SK-N-SH (cell line): Measurements from ENCODE around the gene MYH15. TPM values are rescaled to one million over a fixed set of nuclear protein-coding genes. Genes with fewer than 3 reads are reported as not detected.
A peak's percentile ranks its signal among the peaks of the same experiment; 100 is the strongest.

Experiments used
- CTCF ChIA-PET: fragments of 300-600, 350-600 bp; formaldehyde crosslinking; extraction: SDS; loops from one replicate; lab custom pipeline; 2021; lab: Yijun Ruan, JAX
- POLR2A ChIA-PET: fragments of 350-600 bp; sonication (Branson Sonifier 250); formaldehyde crosslinking; extraction: SDS; loops from one replicate; lab custom pipeline; 2020; ENCODE audit warnings: antibody characterized with exemption, inconsistent platforms; lab: Yijun Ruan, JAX
- DNase-seq: peaks from one replicate; pipeline ENCODE4 v3.0.0; 2012
- H2AFZ ChIP-seq: fragments of 200-600 bp; sonication (generic); 2 replicates; pipeline ENCODE4 v1.8.1; 2016; ENCODE audit warnings: antibody characterized with exemption, mild to moderate bottlenecking, low read depth
- H3F3A ChIP-seq: fragments of 200-600 bp; sonication (generic); replicated peaks from 2 replicates; pipeline ENCODE3; 2016; ENCODE audit warnings: antibody characterized with exemption, mild to moderate bottlenecking; ENCODE audit not compliant: insufficient read depth
- H3K27ac ChIP-seq, 2 experiments: fragments of 200-500 bp in 1 of 2; fragments of 200-600 bp in 1 of 2; sonication (Bioruptor generic) in 1 of 2; sonication (generic), shearing (Covaris generic) in 1 of 2; 2 replicates each; pipeline versions ENCODE4 v1.5.1 to v1.6.1; 2014 to 2016; ENCODE audit warnings: low read depth in 2 of 2, inconsistent platforms in 1 of 2, low read length in 1 of 2, mild to moderate bottlenecking in 1 of 2, mixed read lengths in 1 of 2
- H3K27me3 ChIP-seq: fragments of 200-600 bp; sonication (generic), shearing (Covaris generic); 2 replicates; pipeline ENCODE4 v1.6.1; 2016; ENCODE audit warnings: mixed run types; ENCODE audit not compliant: insufficient read depth
- H3K36me3 ChIP-seq, 2 experiments: fragments of 200-500 bp in 1 of 2; fragments of 200-600 bp in 1 of 2; sonication (Bioruptor generic) in 1 of 2; sonication (generic) in 1 of 2; replicated peaks in 1 of 2; 2 replicates each; pipeline versions ENCODE3 to v1.5.1; 2014 to 2016; ENCODE audit warnings: low read length in 1 of 2, mild to moderate bottlenecking in 1 of 2; ENCODE audit not compliant: insufficient read depth in 2 of 2, control insufficient read depth in 1 of 2
- H3K4me1 ChIP-seq, 2 experiments: fragments of 200-500 bp in 1 of 2; fragments of 200-600 bp in 1 of 2; sonication (Bioruptor generic) in 1 of 2; sonication (generic), shearing (Covaris generic) in 1 of 2; 2 replicates each; pipeline versions ENCODE4 v1.5.1 to v1.6.1; 2014 to 2016; ENCODE audit warnings: low read depth in 1 of 2, low read length in 1 of 2, mixed run types in 1 of 2; ENCODE audit not compliant: insufficient read depth in 2 of 2, control insufficient read depth in 1 of 2
- H3K4me2 ChIP-seq: fragments of 200-600 bp; sonication (generic), shearing (Covaris generic); 2 replicates; pipeline ENCODE4 v1.6.1; 2017; ENCODE audit warnings: mixed run types
- H3K4me3 ChIP-seq, 2 experiments: fragments of 200-500 bp in 1 of 2; fragments of 200-600 bp in 1 of 2; sonication (Bioruptor generic) in 1 of 2; sonication (generic), shearing (Covaris generic) in 1 of 2; 2 replicates each; pipeline versions ENCODE4 v1.5.1 to v1.8.1; 2014 to 2016; ENCODE audit warnings: low read depth in 2 of 2, inconsistent platforms in 1 of 2, low read length in 1 of 2, mild to moderate bottlenecking in 1 of 2, mixed read lengths in 1 of 2, moderate library complexity in 1 of 2
- H3K79me2 ChIP-seq: fragments of 200-600 bp; sonication (generic); 2 replicates; pipeline ENCODE4 v1.8.1; 2017; ENCODE audit warnings: mild to moderate bottlenecking; ENCODE audit not compliant: insufficient read depth
- H3K9ac ChIP-seq: fragments of 200-600 bp; sonication (generic); 2 replicates; pipeline ENCODE4 v1.6.1; 2017; ENCODE audit warnings: mixed run types
- H3K9me2 ChIP-seq: fragments of 200-600 bp; sonication (generic); 2 replicates; pipeline ENCODE4 v1.6.1; 2017; ENCODE audit warnings: mixed run types
- H3K9me3 ChIP-seq: fragments of 200-600 bp; sonication (generic); 2 replicates; pipeline ENCODE4 v1.6.1; 2017; ENCODE audit warnings: mixed run types, mild to moderate bottlenecking, moderate library complexity
- H4K20me1 ChIP-seq: fragments of 200-600 bp; sonication (generic); 2 replicates; pipeline ENCODE4 v1.6.1; 2017; ENCODE audit warnings: mild to moderate bottlenecking, mixed run types; ENCODE audit not compliant: insufficient read depth
- EP300 ChIP-seq, 2 experiments: IDR thresholded peaks; 2 replicates each; pipeline versions ENCODE4 v1.4.0 to v1.6.1; 2012; ENCODE audit warnings: borderline replicate concordance in 1 of 2, low read depth in 1 of 2, low read length in 1 of 2
- FOXJ3 ChIP-seq: sonication (generic); formaldehyde crosslinking; IDR thresholded peaks from 2 replicates; pipeline ENCODE4 v1.5.1; 2020; ENCODE audit warnings: mild to moderate bottlenecking, missing genetic modification reagents
- JUND ChIP-seq: IDR thresholded peaks from 2 replicates; pipeline ENCODE4 v1.4.0; 2012
- MEF2A ChIP-seq: IDR thresholded peaks from 2 replicates; pipeline ENCODE4 v1.4.0; 2012; ENCODE audit warnings: low read depth, borderline replicate concordance
- MXI1 ChIP-seq: IDR thresholded peaks from 2 replicates; pipeline ENCODE4 v1.6.1; 2012; ENCODE audit warnings: mild to moderate bottlenecking, low read depth, low read length, improper control_type of control experiment
- NFIC ChIP-seq: IDR thresholded peaks from 2 replicates; pipeline ENCODE4 v1.4.0; 2012; ENCODE audit warnings: borderline replicate concordance
- POLR2AphosphoS5 ChIP-seq: IDR thresholded peaks from 2 replicates; pipeline ENCODE4 v1.6.1; 2012; ENCODE audit warnings: low read depth, low read length
- RXRA ChIP-seq: IDR thresholded peaks from 2 replicates; pipeline ENCODE4 v1.4.0; 2012; ENCODE audit warnings: low read depth, mild to moderate bottlenecking, borderline replicate concordance
- TCF12 ChIP-seq: IDR thresholded peaks from 2 replicates; pipeline ENCODE4 v1.4.0; 2012
- WGBS: methylation state at CpG from one replicate; pipeline ENCODE4 v1.1.6; 2017; ENCODE audit warnings: low lambda C conversion rate; 5-methylcytosine and 5-hydroxymethylcytosine counted together
- polyA plus RNA-seq, 3 experiments: library from polyadenylated mRNA; depleted of rRNA; stranded (reverse); fragments of >200 nt; gene quantifications; 2 replicates each; pipeline ENCODE4 v1.2.3, GENCODE V29; 2012
- TF ChIP-seq, protein P1 (sequence below): IDR thresholded peaks from 2 replicates; pipeline ENCODE4 v1.6.1; 2012; ENCODE audit warnings: mild to moderate bottlenecking, low read depth, low read length, moderate library complexity
- TF ChIP-seq, protein P2 (sequence below): fragments of 150-350 bp; IDR thresholded peaks from 2 replicates; pipeline ENCODE4 v1.6.1; 2017; ENCODE audit warnings: antibody characterized with exemption, low read length, low read depth, borderline replicate concordance
- TF ChIP-seq, protein P3 (sequence below): IDR thresholded peaks from 2 replicates; pipeline ENCODE4 v1.4.0; 2012; ENCODE audit warnings: low read depth

MYH15 gene
- polyA plus RNA-seq, 1 of the 3 experiments (the other 2 are of a cell fraction): 2.1 TPM

DNA sequence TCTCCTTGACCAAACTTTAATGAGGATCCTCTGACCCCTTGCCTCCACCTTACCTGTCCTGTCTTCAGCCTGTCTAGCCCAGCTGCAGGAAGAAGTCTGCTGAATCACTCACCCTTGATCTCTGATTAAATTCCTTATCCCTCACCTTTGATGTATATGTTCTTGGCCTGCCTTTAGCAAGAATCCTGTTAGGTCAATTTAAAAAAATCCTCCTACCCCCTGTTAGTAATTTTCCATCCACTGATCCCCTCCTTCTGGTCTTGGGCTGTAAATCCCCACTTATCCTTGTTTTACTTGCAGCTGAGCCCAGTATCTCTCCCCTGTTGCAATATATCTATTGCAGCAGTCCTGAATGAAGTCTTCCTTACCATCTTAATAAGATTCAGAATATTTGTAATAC is 39.0 kb downstream of the MYH15 start:
- Histone ChIP-seq H3F3A (peaks cover 32% of the 10 kb centered on the region), H3K9me2 (no peaks in the 10 kb centered on the region), H2AFZ (peak overlapping the region; percentile 57; the same call in 1 of the 2 replicates), H3K27ac (peak overlapping the region; percentile 81 to 87), H3K36me3 (no peaks in the 10 kb centered on the region), H3K79me2 (no peaks in the 10 kb centered on the region), H3K4me3 (no peak overlapping the region), H3K4me1 (peaks cover 13 to 22% of the 10 kb centered on the region in 2 experiments; a peak in 3 of 4 replicates), H4K20me1 (no peaks in the 10 kb centered on the region), H3K4me2 (peak overlapping the region; percentile 61), H3K9me3 (no peaks in the 10 kb centered on the region), H3K27me3 (no peaks in the 10 kb centered on the region), H3K9ac (peak overlapping the region; percentile 58)
- TF ChIP-seq NFIC (no peak), JUND (no peak), EP300 (IDR thresholded peaks at IDR 0.05; ENCODE audit: borderline replicate concordance in 1 of 2, low read depth in 1 of 2, low read length in 1 of 2) (no peak), MEF2A (no peak)
- TF ChIP-seq, protein P1, sequence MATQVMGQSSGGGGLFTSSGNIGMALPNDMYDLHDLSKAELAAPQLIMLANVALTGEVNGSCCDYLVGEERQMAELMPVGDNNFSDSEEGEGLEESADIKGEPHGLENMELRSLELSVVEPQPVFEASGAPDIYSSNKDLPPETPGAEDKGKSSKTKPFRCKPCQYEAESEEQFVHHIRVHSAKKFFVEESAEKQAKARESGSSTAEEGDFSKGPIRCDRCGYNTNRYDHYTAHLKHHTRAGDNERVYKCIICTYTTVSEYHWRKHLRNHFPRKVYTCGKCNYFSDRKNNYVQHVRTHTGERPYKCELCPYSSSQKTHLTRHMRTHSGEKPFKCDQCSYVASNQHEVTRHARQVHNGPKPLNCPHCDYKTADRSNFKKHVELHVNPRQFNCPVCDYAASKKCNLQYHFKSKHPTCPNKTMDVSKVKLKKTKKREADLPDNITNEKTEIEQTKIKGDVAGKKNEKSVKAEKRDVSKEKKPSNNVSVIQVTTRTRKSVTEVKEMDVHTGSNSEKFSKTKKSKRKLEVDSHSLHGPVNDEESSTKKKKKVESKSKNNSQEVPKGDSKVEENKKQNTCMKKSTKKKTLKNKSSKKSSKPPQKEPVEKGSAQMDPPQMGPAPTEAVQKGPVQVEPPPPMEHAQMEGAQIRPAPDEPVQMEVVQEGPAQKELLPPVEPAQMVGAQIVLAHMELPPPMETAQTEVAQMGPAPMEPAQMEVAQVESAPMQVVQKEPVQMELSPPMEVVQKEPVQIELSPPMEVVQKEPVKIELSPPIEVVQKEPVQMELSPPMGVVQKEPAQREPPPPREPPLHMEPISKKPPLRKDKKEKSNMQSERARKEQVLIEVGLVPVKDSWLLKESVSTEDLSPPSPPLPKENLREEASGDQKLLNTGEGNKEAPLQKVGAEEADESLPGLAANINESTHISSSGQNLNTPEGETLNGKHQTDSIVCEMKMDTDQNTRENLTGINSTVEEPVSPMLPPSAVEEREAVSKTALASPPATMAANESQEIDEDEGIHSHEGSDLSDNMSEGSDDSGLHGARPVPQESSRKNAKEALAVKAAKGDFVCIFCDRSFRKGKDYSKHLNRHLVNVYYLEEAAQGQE: no peak
- CTCF ChIA-PET: no interaction called here
- POLR2A ChIA-PET: no interaction called here
- no peak for DNase-seq

DNA sequence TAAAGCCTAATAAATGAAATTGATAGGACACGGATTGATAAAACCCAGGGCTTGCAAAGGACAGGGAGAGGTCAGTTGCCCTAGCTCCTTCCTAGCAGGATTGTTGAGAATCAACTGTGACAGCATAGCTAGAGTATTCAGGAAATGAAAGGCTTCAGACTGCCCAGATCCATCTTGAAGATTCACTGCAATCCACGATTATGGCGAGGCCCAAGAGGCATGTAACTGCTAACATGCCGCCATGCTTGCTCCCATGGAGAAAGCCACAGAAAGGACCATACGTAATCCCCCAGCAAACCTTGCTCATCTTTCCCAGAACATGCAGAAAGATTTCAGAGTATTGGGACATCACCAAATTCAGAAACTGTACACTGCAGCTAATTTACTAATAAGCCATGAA is 41.3 kb downstream of the MYH15 start:
- peak overlapping the region; percentile 1; the same call in 1 of the 2 replicates for H3K4me2 ChIP-seq
- no peaks in the 10 kb centered on the region for H3K9me2 ChIP-seq
- H3K36me3 ChIP-seq: no peaks in the 10 kb centered on the region
- no peak for DNase-seq
- peaks cover 13 to 22% of the 10 kb centered on the region in 2 experiments; a peak in 3 of 4 replicates for H3K4me1 ChIP-seq
- H3K9me3 ChIP-seq: no peaks in the 10 kb centered on the region
- H3K27me3 ChIP-seq: no peaks in the 10 kb centered on the region
- ChIA-PET CTCF (interaction anchor here (1.7 kb wide), 1 partner anchor 9 kb away, joined by 10 read pairs; no protein-coding TSS in a partner anchor), POLR2A (no interaction called here)
- 82% methylated on average over 5 of the region's 5 CpGs for WGBS
- peak overlapping the region; percentile 48 to 68; a peak in 3 of 4 replicates for H3K27ac ChIP-seq
- no peak for TF ChIP-seq RXRA
- no peak for TF ChIP-seq MXI1
- no peak for TF ChIP-seq EP300 (IDR thresholded peaks at IDR 0.05; ENCODE audit: borderline replicate concordance in 1 of 2, low read depth in 1 of 2, low read length in 1 of 2)
- TF ChIP-seq FOXJ3 (CRISPR knock-in tag): no peak
- TF ChIP-seq, protein P2, sequence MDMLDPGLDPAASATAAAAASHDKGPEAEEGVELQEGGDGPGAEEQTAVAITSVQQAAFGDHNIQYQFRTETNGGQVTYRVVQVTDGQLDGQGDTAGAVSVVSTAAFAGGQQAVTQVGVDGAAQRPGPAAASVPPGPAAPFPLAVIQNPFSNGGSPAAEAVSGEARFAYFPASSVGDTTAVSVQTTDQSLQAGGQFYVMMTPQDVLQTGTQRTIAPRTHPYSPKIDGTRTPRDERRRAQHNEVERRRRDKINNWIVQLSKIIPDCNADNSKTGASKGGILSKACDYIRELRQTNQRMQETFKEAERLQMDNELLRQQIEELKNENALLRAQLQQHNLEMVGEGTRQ: no peak
- TF ChIP-seq TCF12: peak; percentile 13; the same call in 1 of the 2 replicates
- no peak for TF ChIP-seq POLR2AphosphoS5
- TF ChIP-seq, protein P3, sequence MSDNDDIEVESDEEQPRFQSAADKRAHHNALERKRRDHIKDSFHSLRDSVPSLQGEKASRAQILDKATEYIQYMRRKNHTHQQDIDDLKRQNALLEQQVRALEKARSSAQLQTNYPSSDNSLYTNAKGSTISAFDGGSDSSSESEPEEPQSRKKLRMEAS: no peak
- no peaks in the 10 kb centered on the region for H4K20me1 ChIP-seq
- H2AFZ ChIP-seq: peak overlapping the region; percentile 24; the same call in 1 of the 2 replicates
- H3K4me3 ChIP-seq: no peak overlapping the region
- no peak overlapping the region for H3K9ac ChIP-seq
- H3F3A ChIP-seq: peaks cover 32% of the 10 kb centered on the region
- no peaks in the 10 kb centered on the region for H3K79me2 ChIP-seq
